HepG2 (cell line): ENCODE measurements around the gene DAD1. TPM values are rescaled to one million over a fixed set of nuclear protein-coding genes. Genes with fewer than 3 reads are reported as not detected.

Experiments
- ATRX ChIP-seq: sonication (generic); formaldehyde crosslinking; IDR thresholded peaks from 2 replicates; pipeline ENCODE4 v1.4.0; 2020; ENCODE audit warnings: missing genetic modification reagents, borderline replicate concordance
- CTCF ChIP-seq: sonication (generic); formaldehyde crosslinking; IDR thresholded peaks from 2 replicates; pipeline ENCODE4 v1.5.0; 2020; ENCODE audit warnings: mild to moderate bottlenecking, missing genetic modification reagents, moderate library complexity
- FOXO4 ChIP-seq: sonication (generic); formaldehyde crosslinking; conservative IDR thresholded peaks from 2 replicates; pipeline ENCODE4 v1.8.1; 2023; ENCODE audit warnings: missing genetic modification reagents
- HNF4A ChIP-seq: sonication (generic); formaldehyde crosslinking; IDR thresholded peaks from 2 replicates; pipeline ENCODE4 v1.4.0; 2020; ENCODE audit warnings: missing genetic modification reagents
- HOXA9 ChIP-seq: sonication (generic); formaldehyde crosslinking; IDR thresholded peaks from 2 replicates; pipeline ENCODE4 v1.8.1; 2022; ENCODE audit warnings: missing genetic modification reagents, mild to moderate bottlenecking, moderate library complexity, borderline replicate concordance
- HOXD1 ChIP-seq: sonication (generic); formaldehyde crosslinking; IDR thresholded peaks from 2 replicates; pipeline ENCODE4 v1.5.0; 2020; ENCODE audit warnings: missing genetic modification reagents
- MLLT10 ChIP-seq: sonication (generic); formaldehyde crosslinking; IDR thresholded peaks from 2 replicates; pipeline ENCODE4 v1.4.0; 2020; ENCODE audit warnings: missing genetic modification reagents
- NFE2 ChIP-seq: sonication (generic); formaldehyde crosslinking; IDR thresholded peaks from 2 replicates; pipeline ENCODE4 v1.4.0; 2020; ENCODE audit warnings: missing genetic modification reagents
- PBX2 ChIP-seq: IDR thresholded peaks from 2 replicates; pipeline ENCODE4 v1.6.1; 2016; ENCODE audit warnings: control low read depth
- POLR2A ChIP-seq, 2 experiments: IDR thresholded peaks; 2 replicates each; pipeline ENCODE4 v1.6.1; 2011; ENCODE audit warnings: low read depth in 2 of 2, low read length in 2 of 2, mild to moderate bottlenecking in 1 of 2, moderate library complexity in 1 of 2; ENCODE audit not compliant: insufficient read depth in 1 of 2
- WIZ ChIP-seq: sonication (generic); formaldehyde crosslinking; IDR thresholded peaks from 2 replicates; pipeline ENCODE4 v1.5.1; 2020; ENCODE audit warnings: mild to moderate bottlenecking, missing genetic modification reagents
- ZBTB20 ChIP-seq: sonication (generic); formaldehyde crosslinking; IDR thresholded peaks from 2 replicates; pipeline ENCODE4 v1.8.1; 2023; ENCODE audit warnings: missing genetic modification reagents, low read depth, mild to moderate bottlenecking, borderline replicate concordance
- ZBTB7A ChIP-seq: sonication (generic); formaldehyde crosslinking; IDR thresholded peaks from 2 replicates; pipeline ENCODE4 v1.8.0; 2022; ENCODE audit warnings: mild to moderate bottlenecking, missing genetic modification reagents
- ZMYM4 ChIP-seq: sonication (generic); formaldehyde crosslinking; IDR thresholded peaks from 2 replicates; pipeline ENCODE4 v1.8.1; 2023; ENCODE audit warnings: mild to moderate bottlenecking, missing genetic modification reagents
- ZNF160 ChIP-seq: sonication (generic); formaldehyde crosslinking; IDR thresholded peaks from 2 replicates; pipeline ENCODE4 v1.8.0; 2022; ENCODE audit warnings: mild to moderate bottlenecking, inconsistent platforms, missing genetic modification reagents
- ZNF281 ChIP-seq: sonication (generic); formaldehyde crosslinking; IDR thresholded peaks from 2 replicates; pipeline ENCODE4 v1.4.0; 2020; ENCODE audit warnings: missing genetic modification reagents, borderline replicate concordance
- ZNF282 ChIP-seq: fragments of 450-650 bp; IDR thresholded peaks from 2 replicates; pipeline ENCODE4 v1.6.1; 2018; ENCODE audit not compliant: partially characterized antibody
- ZNF30 ChIP-seq: sonication (generic); formaldehyde crosslinking; IDR thresholded peaks from 2 replicates; pipeline ENCODE4 v1.5.0; 2020; ENCODE audit warnings: mild to moderate bottlenecking, missing genetic modification reagents
- ZNF329 ChIP-seq: sonication (generic); formaldehyde crosslinking; IDR thresholded peaks from 2 replicates; pipeline ENCODE4 v1.9.0; 2021; ENCODE audit warnings: low read depth, mild to moderate bottlenecking, missing genetic modification reagents
- ZNF333 ChIP-seq: sonication (generic); formaldehyde crosslinking; IDR thresholded peaks from 2 replicates; pipeline ENCODE4 v1.4.0; 2020; ENCODE audit warnings: mild to moderate bottlenecking, missing genetic modification reagents, borderline replicate concordance
- ZNF414 ChIP-seq: sonication (generic); formaldehyde crosslinking; IDR thresholded peaks from 2 replicates; pipeline ENCODE4 v1.5.0; 2020; ENCODE audit warnings: missing genetic modification reagents
- ZNF546 ChIP-seq: sonication (generic); formaldehyde crosslinking; conservative IDR thresholded peaks from 2 replicates; pipeline ENCODE4 v1.8.1; 2023; ENCODE audit warnings: mild to moderate bottlenecking, missing genetic modification reagents
- ZNF598 ChIP-seq: sonication (generic); formaldehyde crosslinking; IDR thresholded peaks from 2 replicates; pipeline ENCODE4 v1.5.1; 2020; ENCODE audit warnings: mild to moderate bottlenecking, missing genetic modification reagents, borderline replicate concordance
- ZNF724P ChIP-seq: sonication (generic); formaldehyde crosslinking; IDR thresholded peaks from 2 replicates; pipeline ENCODE4 v1.8.0; 2022; ENCODE audit warnings: missing genetic modification reagents, borderline replicate concordance
- polyA plus RNA-seq, 8 experiments: library from polyadenylated mRNA; depleted of rRNA in 3 of 8; stranded (reverse) in 7 of 8; unstranded in 1 of 8; fragments of >200 nt; fragmentation: Illumina TruSeq in 4 of 8; extraction: Trizol in 4 of 8; gene quantifications; 2 replicates each; pipeline versions ENCODE4 v1.2.1 to v1.2.3, GENCODE V29; 2011 to 2016; ENCODE audit warnings: low read depth in 4 of 8, missing spikeins in 1 of 8, mixed read lengths in 1 of 8; ENCODE audit not compliant: insufficient read depth in 1 of 8
- total RNA-seq, 5 experiments: library from RNA; depleted of rRNA; stranded (reverse); fragments of >200 nt; fragmentation: Illumina TruSeq; extraction: Trizol; gene quantifications; 2 replicates each; pipeline ENCODE4 v1.2.3, GENCODE V29; 2016; ENCODE audit warnings: low read depth in 1 of 5

Gene DAD1
- total and polyA plus RNA-seq, 2 of the 13 experiments (the other 11 are each of a cell fraction or from before 2014, with no cell fraction given): 558 to 626 TPM

GRCh38 chr14:22558221-22558913, 30.7 kb downstream of the DAD1 start (continued):
- TF ChIP-seq ZNF281 (CRISPR knock-in tag): no peak
- no peak for TF ChIP-seq FOXO4 (CRISPR knock-in tag)
- TF ChIP-seq HOXD1 (CRISPR knock-in tag): no peak
- TF ChIP-seq ZBTB7A (CRISPR knock-in tag): no peak
- TF ChIP-seq ZBTB20 (CRISPR knock-in tag): no peak
- TF ChIP-seq ZNF329 (CRISPR knock-in tag): no peak
- TF ChIP-seq ZNF414 (CRISPR knock-in tag): no peak
- TF ChIP-seq ZNF282: no peak
- TF ChIP-seq ZNF30 (CRISPR knock-in tag): no peak
- TF ChIP-seq ZNF160 (CRISPR knock-in tag): no peak
- TF ChIP-seq PBX2 (CRISPR knock-in tag): no peak
- no peak for TF ChIP-seq POLR2A (IDR thresholded peaks at IDR 0.05; ENCODE audit: insufficient read depth in 1 of 2, low read depth in 2 of 2, low read length in 2 of 2)
- no peak for TF ChIP-seq HNF4A (CRISPR knock-in tag)
- no peak for TF ChIP-seq ZNF333 (CRISPR knock-in tag)
- TF ChIP-seq ATRX: no peak
- peak; percentile 57; the same call in 1 of the 2 replicates for TF ChIP-seq WIZ (CRISPR knock-in tag)
- TF ChIP-seq ZNF598 (CRISPR knock-in tag): peak; percentile 52; the same call in 1 of the 2 replicates
- TF ChIP-seq HOXA9: no peak
- no peak for TF ChIP-seq MLLT10 (CRISPR knock-in tag)
- peak; percentile 58 for TF ChIP-seq CTCF (CRISPR knock-in tag)
- TF ChIP-seq ZMYM4 (CRISPR knock-in tag): no peak
- TF ChIP-seq ZNF546 (CRISPR knock-in tag): no peak
- TF ChIP-seq ZNF724P (CRISPR knock-in tag): no peak
- no peak for TF ChIP-seq NFE2 (CRISPR knock-in tag)
